GDM1 (cell line): Measurements from ENCODE around the gene MEAF6.
A peak's percentile ranks its signal among the peaks of the same experiment; 100 is the strongest.

Experiments used
- DNase-seq: peaks from one replicate; lab custom pipeline; 2025; lab: John Stamatoyannopoulos, UW

Gene MEAF6

GRCh38 chr1:37484325-37485051, 30.1 kb downstream of the MEAF6 start:
- no peak for DNase-seq

- DNase-seq, result no peak
Measured at GRCh38 chr1:37483785-37484184, 30.8 kb downstream of the MEAF6 start.

GRCh38 chr1:37482796-37483744, 31.5 kb downstream of the MEAF6 start:
- DNase-seq, result no peak

- DNase-seq, result no peak
Measured at GRCh38 chr1:37482004-37482785, 32.4 kb downstream of the MEAF6 start.

- no peak for DNase-seq
Measured at GRCh38 chr1:37481289-37482003, 33.1 kb downstream of the MEAF6 start.

GRCh38 chr1:37480581-37481288, 33.8 kb downstream of the MEAF6 start:
- DNase-seq, result no peak

GRCh38 chr1:37480125-37480466, 34.5 kb downstream of the MEAF6 start:
- no peak for DNase-seq

- DNase-seq, result peak; percentile 20
Measured at GRCh38 chr1:37479255-37480124, 35.1 kb downstream of the MEAF6 start.

- no peak for DNase-seq
Measured at GRCh38 chr1:37478890-37479254, 35.7 kb downstream of the MEAF6 start.

GRCh38 chr1:37478451-37478881, 36.1 kb downstream of the MEAF6 start:
- no peak for DNase-seq

GRCh38 chr1:37477946-37478345, 36.6 kb downstream of the MEAF6 start:
- DNase-seq, result no peak

GRCh38 chr1:37477198-37477931, 37.2 kb downstream of the MEAF6 start:
- peak; percentile 33 for DNase-seq

- DNase-seq, result no peak
Measured at GRCh38 chr1:37476460-37477197, 37.9 kb downstream of the MEAF6 start.

- DNase-seq, result no peak
Measured at GRCh38 chr1:37476087-37476452, 38.5 kb downstream of the MEAF6 start.

- DNase-seq, result no peak
Measured at GRCh38 chr1:37475380-37476086, 39.0 kb downstream of the MEAF6 start.

- no peak for DNase-seq
Measured at GRCh38 chr1:37474697-37475379, 39.7 kb downstream of the MEAF6 start.

- DNase-seq, result peak; percentile 87
Measured at GRCh38 chr1:37474046-37474696, 40.4 kb downstream of the MEAF6 start, which contains the start of gene ZC3H12A. TSS of gene ZC3H12A (plus strand) at chr1:37474580. CDS start at chr1:37475497, 917 bp downstream.
